SKM-1 (cell line): ENCODE data around the gene HIGD1A.

Experiments used
- DNase-seq: peaks from one replicate; lab custom pipeline; 2025; ENCODE audit not compliant: unreplicated experiment; lab: John Stamatoyannopoulos, UW

Gene HIGD1A

DNA sequence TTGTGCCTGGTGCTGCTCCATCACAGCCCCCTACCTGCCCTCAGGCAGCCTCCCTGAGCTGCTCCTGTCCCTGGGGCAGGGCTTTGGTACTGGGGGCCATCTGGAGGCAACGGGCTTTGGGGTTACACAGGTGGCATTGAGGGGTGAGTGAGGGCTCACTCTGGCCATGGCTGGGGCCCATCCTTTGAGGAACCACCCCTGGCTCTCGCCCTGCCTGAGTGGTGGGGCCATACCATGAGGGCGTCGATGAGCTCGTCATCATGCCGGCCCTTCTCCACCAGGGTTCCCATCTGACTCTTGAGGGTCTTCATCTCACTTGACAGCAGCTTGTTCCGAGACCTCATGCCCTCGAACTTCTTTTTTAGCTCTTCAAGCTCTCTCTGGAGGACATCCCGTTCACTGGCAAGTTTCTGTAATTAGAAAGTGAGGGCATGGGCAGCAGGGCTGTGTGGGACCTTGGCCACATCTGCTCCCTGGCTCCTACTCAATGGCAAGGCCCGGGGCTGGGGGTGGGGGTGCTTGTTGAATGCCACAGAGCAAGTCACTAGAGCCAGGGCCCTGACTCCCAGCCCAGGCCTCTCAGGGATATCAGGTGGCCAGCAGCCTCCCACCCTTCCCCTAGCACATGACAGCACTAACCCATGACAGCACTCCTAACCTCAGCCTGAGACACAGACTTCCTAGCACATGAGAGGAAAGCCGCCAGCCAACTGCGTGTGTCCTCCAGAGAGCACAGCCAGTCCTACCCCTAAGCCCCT lies 64.7 kb downstream of the HIGD1A start:
- no peak for DNase-seq

DNA sequence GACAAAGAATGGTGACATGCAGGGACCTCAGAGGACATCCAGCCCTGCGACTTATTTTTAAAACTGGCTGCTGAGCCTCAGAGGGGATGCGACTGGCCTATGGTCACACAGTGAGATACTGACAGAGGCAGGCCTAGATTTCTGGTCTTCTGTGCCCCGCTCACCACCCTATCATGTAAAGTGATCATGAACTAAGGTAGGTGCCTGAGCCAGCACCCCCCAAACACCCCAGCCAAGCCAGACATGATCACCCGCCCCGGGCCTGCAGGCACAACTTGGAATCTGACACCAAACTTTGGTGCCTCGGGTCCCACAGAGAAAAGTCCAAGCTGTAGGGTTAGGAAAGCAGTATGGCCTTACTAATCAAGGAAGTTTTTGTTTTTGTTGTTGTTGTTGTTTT lies 67.8 kb downstream of the HIGD1A start:
- DNase-seq, result no peak

DNA sequence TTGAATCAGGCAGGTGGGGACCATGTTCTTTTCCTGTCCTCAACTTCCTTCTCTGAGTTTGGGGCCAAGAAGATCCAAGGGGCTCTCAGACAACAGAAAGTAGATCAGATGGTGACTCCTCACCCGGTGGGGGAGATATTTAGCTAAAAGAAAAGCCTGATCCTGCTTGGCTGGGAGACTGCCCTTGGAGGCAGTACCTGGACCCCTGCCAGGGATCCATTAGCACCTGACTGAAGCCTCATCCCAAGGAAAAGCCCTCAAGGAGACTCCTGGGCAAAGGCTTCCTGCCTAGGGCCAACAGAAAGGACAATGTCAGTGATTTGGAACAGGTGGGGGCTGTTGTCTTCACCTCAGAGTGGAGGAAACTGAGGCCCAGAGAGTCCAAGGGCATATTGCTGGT lies 68.2 kb downstream of the HIGD1A start:
- no peak for DNase-seq

DNA sequence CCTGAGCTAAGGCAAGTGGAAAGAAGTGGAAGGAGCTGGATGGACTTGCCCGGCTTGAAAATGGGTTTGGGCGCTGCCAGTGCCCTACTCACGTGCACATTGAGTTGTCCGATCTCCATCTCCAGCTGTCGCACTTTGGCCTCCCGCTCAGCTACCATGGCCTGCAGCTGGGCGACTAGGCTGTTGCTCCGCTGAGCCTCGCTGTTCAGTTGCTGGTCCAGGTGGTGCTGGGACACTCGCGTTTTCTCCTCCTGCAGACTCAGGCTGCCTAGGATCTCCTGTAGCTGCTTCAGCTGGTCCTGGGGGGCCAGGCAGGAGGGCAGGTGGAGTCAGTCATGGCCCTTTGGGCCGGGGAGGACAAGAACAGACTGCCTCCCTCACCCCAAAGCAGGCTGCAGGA lies 68.7 kb downstream of the HIGD1A start:
- DNase-seq, result no peak

DNA sequence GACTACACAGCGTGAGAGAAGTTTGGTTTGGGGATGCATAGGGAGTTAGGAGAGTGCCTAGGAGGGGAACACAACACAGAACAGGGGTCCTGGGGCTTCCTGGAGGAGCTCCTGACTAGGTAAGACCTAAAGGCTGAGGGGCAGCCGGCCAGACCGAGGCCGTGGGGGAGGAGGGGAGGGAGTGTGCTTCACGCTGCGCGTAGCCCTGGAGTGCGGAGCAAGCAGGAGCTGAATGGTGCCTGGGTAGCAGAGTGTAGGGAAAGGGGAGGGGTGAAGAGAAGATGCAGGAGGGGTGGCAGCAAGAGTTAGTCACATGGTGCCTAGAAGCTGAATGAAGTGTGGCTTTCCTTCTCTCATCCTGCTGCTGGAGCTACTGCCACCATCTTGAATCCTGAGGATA lies 69.3 kb downstream of the HIGD1A start:
- no peak for DNase-seq

DNA sequence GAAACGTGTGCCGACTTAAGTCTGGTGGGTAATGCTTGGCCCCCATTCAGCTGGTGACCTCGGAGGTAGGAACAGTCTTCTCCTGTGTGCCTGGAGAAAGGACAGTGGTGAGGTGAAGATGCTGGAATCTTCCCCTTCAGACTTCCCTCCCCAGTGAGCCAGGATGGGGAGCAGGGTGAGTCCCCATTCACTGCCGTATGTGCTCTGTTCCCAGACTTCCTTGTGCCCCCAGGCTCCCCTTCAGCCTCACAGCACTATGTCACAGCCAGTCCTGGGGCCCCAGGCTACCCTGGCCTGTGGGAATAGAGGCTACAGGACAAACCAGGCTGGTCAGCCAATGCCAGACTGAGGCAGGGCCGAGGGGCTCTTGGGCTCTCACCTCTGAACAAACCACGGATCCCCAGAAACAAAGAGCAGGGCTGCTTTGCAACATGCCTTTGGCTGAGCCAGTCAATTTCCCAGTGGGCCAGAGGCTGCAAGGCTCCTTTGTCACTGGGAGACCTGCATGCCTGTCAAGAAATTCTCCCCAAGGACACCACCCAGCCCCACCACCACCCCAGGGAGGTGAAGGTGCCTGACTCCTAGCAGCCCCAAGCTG lies 69.9 kb downstream of the HIGD1A start:
- DNase-seq, result no peak

DNA sequence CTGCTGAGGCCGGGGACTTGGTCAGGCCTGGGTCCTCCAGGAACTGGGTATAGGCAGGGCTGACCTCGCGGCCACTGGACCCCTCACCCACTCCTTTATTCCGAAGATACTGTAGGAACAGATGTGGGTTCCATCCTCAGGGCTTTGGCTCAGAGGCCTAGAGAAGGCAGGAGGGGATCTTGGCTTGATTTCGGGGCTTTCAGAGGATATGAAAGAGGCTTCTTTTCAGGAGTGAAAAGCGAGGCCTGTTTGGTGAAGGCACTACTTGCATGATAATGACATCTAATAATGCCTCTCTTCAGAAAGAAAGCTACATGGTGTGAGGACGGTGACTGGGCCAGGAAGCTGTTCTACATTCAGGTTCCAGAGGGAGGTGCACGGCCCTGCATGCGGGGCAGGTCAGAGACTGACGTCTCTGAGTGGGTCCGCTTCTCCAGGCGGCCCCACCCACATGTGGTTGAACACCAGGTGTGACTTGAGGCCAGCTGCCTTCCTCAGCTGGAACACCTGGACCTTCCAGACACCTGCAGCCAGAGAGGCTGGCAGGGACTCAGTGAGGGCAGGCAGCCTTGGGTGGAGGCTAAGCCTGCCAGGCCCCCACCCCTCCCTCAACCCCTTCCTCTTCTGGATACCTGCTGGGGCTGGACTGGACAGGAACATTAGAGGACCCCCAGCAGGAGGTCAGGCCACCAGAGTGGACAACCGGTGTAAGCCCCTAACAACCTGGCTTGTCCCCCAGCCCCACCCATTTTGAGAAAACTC lies 70.6 kb downstream of the HIGD1A start:
- no peak for DNase-seq
